GM12878 (cell line): ENCODE results near the gene NPHP3. TPM values are rescaled to one million over a fixed set of nuclear protein-coding genes. Genes with fewer than 3 reads are reported as not detected.

Experiments
- ATAC-seq: fragments of 200-7000 bp; cut with Tn5 transposase; 3 replicates; pipeline ENCODE4 v1.9.1; 2020; ENCODE audit warnings: mild to moderate bottlenecking, moderate library complexity
- BruUV-seq: library from RNA; stranded (reverse); fragments of 400-500 nt; replicated peaks from 2 replicates; lab custom pipeline; 2021; lab: Mats Ljungman, UMichigan
- CTCF ChIA-PET: fragments of 300-600 bp; sonication (Branson Sonifier 250); formaldehyde crosslinking; extraction: SDS; loops from one replicate; lab custom pipeline; 2021; ENCODE audit warnings: inconsistent platforms; lab: Yijun Ruan, JAX
- POLR2A ChIA-PET: fragments of 350-600 bp; formaldehyde crosslinking; extraction: SDS; loops from one replicate; lab custom pipeline; 2021; ENCODE audit warnings: inconsistent platforms; lab: Charles Lee
- RAD21 ChIA-PET: fragments of 300-600 bp; sonication (Branson Sonifier 250); formaldehyde crosslinking; loops from one replicate; lab custom pipeline; 2023; ENCODE audit warnings: antibody characterized with exemption; ENCODE audit not compliant: unreplicated experiment; lab: Charles Lee
- SMC1A ChIA-PET: fragments of 300-600 bp; sonication (Branson Sonifier 250); formaldehyde crosslinking; loops from one replicate; lab custom pipeline; 2023; ENCODE audit not compliant: unreplicated experiment, uncharacterized antibody; lab: Charles Lee
- DNase-seq: peaks from one replicate; pipeline ENCODE4 v3.0.0-alpha.2; 2011; ENCODE audit warnings: low read depth, low spot score
- FAIRE-seq: peaks from 3 replicates; lab custom pipeline; 2011; peaks lifted over from hg19 to GRCh38; lab: Jason Lieb, UNC
- H2AFZ ChIP-seq: 2 replicates; pipeline ENCODE4 v1.6.0; 2011; ENCODE audit warnings: low read depth, low read length, control low read depth; ENCODE audit not compliant: control insufficient read depth
- H3K27ac ChIP-seq: 2 replicates; pipeline ENCODE4 v1.5.1; 2011; ENCODE audit warnings: control low read depth; ENCODE audit not compliant: control insufficient read depth, insufficient read depth
- H3K27me3 ChIP-seq, 2 experiments: replicated peaks in 1 of 2; 2 replicates each; pipeline versions ENCODE4 v1.6.0 to v1.6.1; 2011; ENCODE audit warnings: low read length in 1 of 2; ENCODE audit not compliant: control insufficient read depth in 2 of 2, insufficient read depth in 2 of 2
- H3K36me3 ChIP-seq, 2 experiments: 2 replicates each; pipeline ENCODE4 v1.5.1; 2011; ENCODE audit warnings: low read length in 1 of 2; ENCODE audit not compliant: control insufficient read depth in 2 of 2, insufficient read depth in 2 of 2
- H3K4me1 ChIP-seq: 2 replicates; pipeline ENCODE4 v1.6.1; 2011; ENCODE audit warnings: mild to moderate bottlenecking, low read length, moderate library complexity, mixed read lengths; ENCODE audit not compliant: control insufficient read depth, insufficient read depth
- H3K4me2 ChIP-seq: 2 replicates; pipeline ENCODE4 v1.6.0; 2011; ENCODE audit warnings: control low read depth; ENCODE audit not compliant: control insufficient read depth, insufficient read depth
- H3K4me3 ChIP-seq: fragments of 200-600 bp; sonication (generic); 2 replicates; pipeline ENCODE4 v1.5.1; 2016
- H3K79me2 ChIP-seq: 2 replicates; pipeline ENCODE4 v1.6.0; 2011; ENCODE audit warnings: low read length; ENCODE audit not compliant: control insufficient read depth, insufficient read depth
- H3K9ac ChIP-seq: 2 replicates; pipeline ENCODE4 v1.8.0; 2011; ENCODE audit warnings: low read length, control low read depth, mixed read lengths; ENCODE audit not compliant: control insufficient read depth, insufficient read depth
- H3K9me3 ChIP-seq: replicated peaks from 3 replicates; pipeline ENCODE4 v1.5.1; 2011; ENCODE audit warnings: mild to moderate bottlenecking, low read length; ENCODE audit not compliant: control insufficient read depth, insufficient read depth
- H4K20me1 ChIP-seq: 2 replicates; pipeline ENCODE4 v1.6.0; 2011; ENCODE audit not compliant: control insufficient read depth, insufficient read depth
- FOXM1 ChIP-seq: IDR thresholded peaks from 2 replicates; pipeline ENCODE4 v1.6.1; 2012; ENCODE audit warnings: low read depth, mild to moderate bottlenecking, inconsistent platforms, low read length, moderate library complexity
- IKZF2 ChIP-seq, 2 experiments: fragments of 450-650 bp; IDR thresholded peaks; 2 replicates each; pipeline ENCODE4 v1.6.1; 2017; ENCODE audit warnings: mild to moderate bottlenecking in 2 of 2, moderate library complexity in 2 of 2
- WGBS: methylation state at CpG from one replicate; pipeline ENCODE4 v1.1.6; 2016; ENCODE audit warnings: low lambda C conversion rate; ENCODE audit not compliant: insufficient replicate concordance, insufficient coverage; ENCODE audit errors: missing lambda C conversion rate; 5-methylcytosine and 5-hydroxymethylcytosine counted together
- in situ Hi-C: fragments of 300-500 bp; cut with MboI; formaldehyde crosslinking; loops from 9 replicates; pipeline ENCODE4 v1.14.3; 2018; ENCODE audit warnings: mixed read lengths
- intact Hi-C: fragments of 100-400 bp; cut with micrococcal nuclease; formaldehyde crosslinking; loops from one replicate; pipeline ENCODE4 v1.14.2; 2022; ENCODE audit not compliant: unreplicated experiment
- polyA plus RNA-seq, 11 experiments: library from polyadenylated mRNA; depleted of rRNA in 4 of 11; unstranded in 6 of 11; stranded (reverse) in 5 of 11; fragments of >200 nt; fragmentation: Nextera tagmentation in 4 of 11; fragmentation: Illumina TruSeq in 1 of 11; extraction: Ambion mirVana in 4 of 11; extraction: Trizol in 1 of 11; gene quantifications; 1 replicate in 1 of 11; 2 replicates in 10 of 11; pipeline versions ENCODE4 v1.2.1 to v1.2.3, GENCODE V29; 2011 to 2016; ENCODE audit warnings: inconsistent platforms in 2 of 11, missing spikeins in 2 of 11, low read depth in 1 of 11
- total RNA-seq, 4 experiments: library from RNA; depleted of rRNA in 3 of 4; stranded (reverse); fragments of >200 nt in 3 of 4; fragmentation: Illumina TruSeq in 1 of 4; extraction: Trizol in 1 of 4; gene quantifications; 2 replicates each; pipeline versions ENCODE4 v1.2.1 to v1.2.3, GENCODE V29; 2013 to 2021

Gene NPHP3
- total and polyA plus RNA-seq, 10 of the 15 experiments (the other 5 are each of a cell fraction or from before 2014, with no cell fraction given): 0.84 to 11.7 (median 2.9) TPM

DNA sequence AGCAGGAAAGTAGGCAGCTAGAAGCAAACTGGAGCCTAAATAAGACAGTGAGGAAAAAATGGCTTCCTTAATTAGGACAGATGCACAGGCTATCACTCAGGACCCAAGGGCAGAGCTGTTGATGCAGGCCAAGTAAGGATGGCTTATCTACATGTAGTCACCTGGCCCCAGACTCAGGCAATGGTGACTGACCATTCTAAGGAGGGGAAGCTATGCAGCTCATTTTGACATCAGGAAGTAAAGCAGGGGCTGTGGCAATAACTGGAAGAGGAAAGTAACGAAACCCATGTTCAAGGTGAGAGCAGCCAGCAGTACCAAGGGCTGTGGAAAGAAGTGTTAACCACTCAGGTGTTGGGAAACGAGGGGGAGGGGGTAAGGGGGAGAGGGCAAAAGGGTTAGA, 78.8 kb downstream of the NPHP3 start (continued):
- TF ChIP-seq IKZF2 (IDR thresholded peaks at IDR 0.05): no peak

DNA sequence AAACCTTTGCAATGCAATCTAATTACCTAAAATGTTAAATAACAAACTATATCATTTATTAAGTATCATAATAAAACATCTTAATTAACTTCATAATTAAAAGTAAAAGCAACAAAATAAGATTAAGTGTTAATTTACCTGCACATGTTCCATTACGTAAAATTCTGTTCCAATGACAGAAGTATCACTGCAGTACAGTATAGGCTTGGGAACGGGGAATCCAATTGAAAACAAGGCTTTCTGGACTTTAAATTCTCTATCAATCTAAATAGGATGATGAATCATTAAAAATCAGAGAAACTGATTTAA, 79.7 kb downstream of the NPHP3 start:
- ATAC-seq: no peak
- Histone ChIP-seq H3K27me3 (no peaks in the 10 kb centered on the region), H3K36me3 (no peaks in the 10 kb centered on the region; a peak in 2 of 4 replicates), H2AFZ (no peak overlapping the region), H4K20me1 (no peaks in the 10 kb centered on the region), H3K4me1 (no peaks in the 10 kb centered on the region), H3K4me3 (no peak overlapping the region), H3K9ac (no peak overlapping the region), H3K79me2 (no peaks in the 10 kb centered on the region), H3K4me2 (no peak overlapping the region), H3K9me3 (no peaks in the 10 kb centered on the region), H3K27ac (no peak overlapping the region)
- FAIRE-seq: no peak
- CTCF ChIA-PET: interaction anchor here (1.0 to 6.0 kb wide), 33 partner anchors 8 to 295 kb away, joined by 3 to 203 read pairs (median 5); partner anchors contain the start of genes ACAD11 and UBA5
- 50% methylated on average over 2 of the region's 2 CpGs for WGBS
- SMC1A ChIA-PET: interaction anchor here (0.6 to 9.1 kb wide), 14 partner anchors 10 to 242 kb away, joined by 3 to 100 read pairs (median 4); partner anchors contain the start of gene ACKR4
- POLR2A ChIA-PET: interaction anchor here (0.6 to 1.7 kb wide), 2 partner anchors 15 to 106 kb away, joined by 3 to 4 read pairs; no protein-coding TSS in a partner anchor
- no peak for TF ChIP-seq FOXM1
- no TSS peak for BruUV-seq
- RAD21 ChIA-PET: interaction anchor here (0.7 to 3.9 kb wide), 8 partner anchors 17 to 112 kb away, joined by 3 to 53 read pairs (median 5); partner anchors contain the start of gene ACAD11
- in situ Hi-C loops: loop anchor here (10.0 kb wide), 1 partner anchor 98 kb away; no protein-coding TSS in a partner anchor
- no peak for DNase-seq
- intact Hi-C loops: loop anchor here (1.0 kb wide), 2 partner anchors 106 to 290 kb away; no protein-coding TSS in a partner anchor
